ENCODE data around the gene TMPRSS12.
"Not testable (repeated sequence)": the region's sequence is repeated elsewhere in the genome, so short reads cannot be mapped to it uniquely, and the experiment has no call there.

DNA sequence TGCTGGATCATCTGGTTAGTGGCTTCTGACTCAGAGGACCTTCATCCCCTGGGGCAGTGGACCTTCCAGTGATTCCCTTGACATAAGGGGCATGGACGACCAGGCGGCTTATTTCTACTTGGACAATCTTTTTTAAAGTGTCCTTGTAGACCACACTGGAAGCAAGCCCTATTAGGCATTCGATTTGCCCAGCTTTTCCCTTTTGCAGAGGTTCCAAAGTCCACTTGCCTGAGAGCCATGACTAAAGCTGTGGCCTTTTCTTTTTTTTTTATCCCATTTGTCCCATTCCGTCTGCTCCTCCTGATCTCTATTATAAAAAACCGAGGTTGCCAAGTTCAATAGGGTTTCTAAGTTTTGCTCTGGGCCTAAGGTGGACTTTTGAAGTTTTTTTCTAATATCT is 65.8 kb downstream of the TMPRSS12 start:
- TF ChIP-seq CTCF, POLR2A (IDR thresholded peaks at IDR 0.05): not testable (repeated sequence)
